CD4-positive, CD25-positive, alpha-beta regulatory T cell (primary cell): Measurements from ENCODE around the gene ADAM22. TPM values are rescaled to one million over a fixed set of nuclear protein-coding genes. Genes with fewer than 3 reads are reported as not detected.
"Not testable (repeated sequence)": the region's sequence is repeated elsewhere in the genome, so short reads cannot be mapped to it uniquely, and the experiment has no call there.

Source experiments
- ATAC-seq, 2 donors: fragments of 150-1000 bp; cut with Tn5 transposase; one replicate each; pipeline ENCODE4 v1.10.0; 2021; ENCODE audit warnings: low read depth in 2 of 2, moderate number of reproducible peaks in 2 of 2, moderate library complexity in 1 of 2
- DNase-seq, 3 donors: peaks; one replicate each; pipeline versions ENCODE4 v3.0.0 to v3.0.0-alpha.2; 2012 to 2022; ENCODE audit warnings: mixed read lengths in 1 of 3
- H3K27ac ChIP-seq: one replicate; pipeline ENCODE4 v1.7.0; 2013; ENCODE audit warnings: mild to moderate bottlenecking, low read length; ENCODE audit not compliant: insufficient read depth, poor library complexity, severe bottlenecking
- H3K27me3 ChIP-seq: one replicate; pipeline ENCODE4 v1.7.0; 2013; ENCODE audit warnings: low read length; ENCODE audit not compliant: control insufficient read depth, insufficient read depth
- H3K36me3 ChIP-seq: one replicate; pipeline ENCODE4 v1.7.0; 2013; ENCODE audit warnings: mild to moderate bottlenecking, low read length, moderate library complexity; ENCODE audit not compliant: control insufficient read depth, insufficient read depth
- H3K4me1 ChIP-seq: 2 replicates; pipeline ENCODE4 v1.7.0; 2013; ENCODE audit warnings: mild to moderate bottlenecking, low read length; ENCODE audit not compliant: insufficient read depth, control insufficient read depth, poor library complexity, severe bottlenecking
- H3K4me3 ChIP-seq: one replicate; pipeline ENCODE4 v1.7.0; 2013; ENCODE audit warnings: low read depth, mild to moderate bottlenecking, low read length, moderate library complexity
- H3K9me3 ChIP-seq, 2 experiments: 1 replicate in 1 of 2; 2 replicates in 1 of 2; pipeline ENCODE4 v1.7.0; 2013; ENCODE audit warnings: low read length in 2 of 2, mild to moderate bottlenecking in 1 of 2, moderate library complexity in 1 of 2; ENCODE audit not compliant: control insufficient read depth in 2 of 2
- H3K27ac Mint-ChIP-seq, 3 donors: one replicate each; pipeline ENCODE4 v1.8.0; 2020 to 2022; ENCODE audit warnings: mild to moderate bottlenecking in 3 of 3, mixed read lengths in 3 of 3, moderate library complexity in 2 of 3
- H3K27me3 Mint-ChIP-seq: one replicate; pipeline ENCODE4 v1.8.0; 2022; ENCODE audit warnings: mild to moderate bottlenecking, mixed read lengths
- H3K36me3 Mint-ChIP-seq: one replicate; pipeline ENCODE4 v1.8.0; 2020; ENCODE audit warnings: mixed read lengths
- H3K4me1 Mint-ChIP-seq, 4 donors: one replicate each; pipeline ENCODE4 v1.8.0; 2020 to 2022; ENCODE audit warnings: mixed read lengths in 4 of 4, mild to moderate bottlenecking in 1 of 4
- H3K4me3 Mint-ChIP-seq, 4 donors: one replicate each; pipeline ENCODE4 v1.8.0; 2020 to 2022; ENCODE audit warnings: mild to moderate bottlenecking in 4 of 4, mixed read lengths in 4 of 4, moderate library complexity in 3 of 4
- H3K9me3 Mint-ChIP-seq, 7 donors: one replicate each; pipeline ENCODE4 v1.8.0; 2020 to 2022; ENCODE audit warnings: mixed read lengths in 7 of 7, mild to moderate bottlenecking in 3 of 7, moderate library complexity in 2 of 7
- polyA plus RNA-seq, 4 donors: library from polyadenylated mRNA; unstranded; fragments of 300-500 nt; fragmentation: Illumina TruSeq; gene quantifications; one replicate each; pipeline ENCODE4 v1.2.3, GENCODE V29; 2021
- total RNA-seq: library from RNA; stranded (reverse); gene quantifications from one replicate; pipeline ENCODE4 v1.2.3, GENCODE V29; 2022

ADAM22 gene, protein sequence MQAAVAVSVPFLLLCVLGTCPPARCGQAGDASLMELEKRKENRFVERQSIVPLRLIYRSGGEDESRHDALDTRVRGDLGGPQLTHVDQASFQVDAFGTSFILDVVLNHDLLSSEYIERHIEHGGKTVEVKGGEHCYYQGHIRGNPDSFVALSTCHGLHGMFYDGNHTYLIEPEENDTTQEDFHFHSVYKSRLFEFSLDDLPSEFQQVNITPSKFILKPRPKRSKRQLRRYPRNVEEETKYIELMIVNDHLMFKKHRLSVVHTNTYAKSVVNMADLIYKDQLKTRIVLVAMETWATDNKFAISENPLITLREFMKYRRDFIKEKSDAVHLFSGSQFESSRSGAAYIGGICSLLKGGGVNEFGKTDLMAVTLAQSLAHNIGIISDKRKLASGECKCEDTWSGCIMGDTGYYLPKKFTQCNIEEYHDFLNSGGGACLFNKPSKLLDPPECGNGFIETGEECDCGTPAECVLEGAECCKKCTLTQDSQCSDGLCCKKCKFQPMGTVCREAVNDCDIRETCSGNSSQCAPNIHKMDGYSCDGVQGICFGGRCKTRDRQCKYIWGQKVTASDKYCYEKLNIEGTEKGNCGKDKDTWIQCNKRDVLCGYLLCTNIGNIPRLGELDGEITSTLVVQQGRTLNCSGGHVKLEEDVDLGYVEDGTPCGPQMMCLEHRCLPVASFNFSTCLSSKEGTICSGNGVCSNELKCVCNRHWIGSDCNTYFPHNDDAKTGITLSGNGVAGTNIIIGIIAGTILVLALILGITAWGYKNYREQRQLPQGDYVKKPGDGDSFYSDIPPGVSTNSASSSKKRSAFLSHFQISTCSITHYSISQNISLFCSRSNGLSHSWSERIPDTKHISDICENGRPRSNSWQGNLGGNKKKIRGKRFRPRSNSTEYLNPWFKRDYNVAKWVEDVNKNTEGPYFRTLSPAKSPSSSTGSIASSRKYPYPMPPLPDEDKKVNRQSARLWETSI
- total RNA-seq (1.2 TPM), polyA plus RNA-seq (1 to 10 TPM in 1 of 4 donors, under 1 TPM in 2, not detected in 1; 0.21 to 1.5 (median 0.30) TPM)

- peaks cover 4 to 16% (median 12%) of the 10 kb centered on the region in 4 donors for H3K4me1 Mint-ChIP-seq
- H3K36me3 Mint-ChIP-seq, result peaks cover 10% of the 10 kb centered on the region
- Histone ChIP-seq H3K36me3 (no peaks in the 10 kb centered on the region), H3K27me3 (peaks cover 2% of the 10 kb centered on the region), H3K27ac (peak within 1 kb of the TSS; percentile 19), H3K9me3 (no peaks in the 10 kb centered on the region), H3K4me1 (peaks cover 14% of the 10 kb centered on the region), H3K4me3 (peak within 1 kb of the TSS; percentile 76)
- peaks cover 0 to 1% (median 0%) of the 10 kb centered on the region in 7 donors for H3K9me3 Mint-ChIP-seq
- H3K27ac Mint-ChIP-seq, result peak within 1 kb of the TSS in 2 of 3 donors; percentile 44 to 75
- H3K4me3 Mint-ChIP-seq, result peak within 1 kb of the TSS; percentile 81 to 96 (median 90)
- H3K27me3 Mint-ChIP-seq, result peaks cover 29% of the 10 kb centered on the region
- ATAC-seq, result peak; percentile 92 to 95
- DNase-seq, result peak; percentile 61 to 91 (median 77)
Measured at GRCh38 chr7:87933953-87934698, at the start of gene ADAM22. Gene ADAM22 (plus strand): TSS chr7:87934251. CDS start chr7:87934466, 215 bp downstream.

GRCh38 chr7:87885018-87885417 lies 49.0 kb upstream of the ADAM22 start:
- Histone ChIP-seq H3K9me3 (no peaks in the 10 kb centered on the region), H3K4me1 (peaks cover 9% of the 10 kb centered on the region), H3K36me3 (peaks cover 31% of the 10 kb centered on the region), H3K4me3 (no peak overlapping the region), H3K27me3 (no peaks in the 10 kb centered on the region), H3K27ac (peak overlapping the region; percentile 37)
- Mint-ChIP-seq H3K27ac (no peak overlapping the region), H3K36me3 (peaks cover 22% of the 10 kb centered on the region), H3K27me3 (no peaks in the 10 kb centered on the region), H3K4me3 (no peak overlapping the region), H3K4me1 (peaks cover 31 to 45% (median 33%) of the 10 kb centered on the region in 4 donors), H3K9me3 (no peaks in the 10 kb centered on the region)
- ATAC-seq (no peak), DNase-seq (no peak)

GRCh38 chr7:87886875-87887274 lies 47.2 kb upstream of the ADAM22 start:
- peaks cover 23 to 40% (median 26%) of the 10 kb centered on the region in 4 donors for H3K4me1 Mint-ChIP-seq
- H3K4me1 ChIP-seq, result peaks cover 8% of the 10 kb centered on the region

GRCh38 chr7:87895363-87895762 lies 38.7 kb upstream of the ADAM22 start:
- ATAC-seq (no peak), DNase-seq (no peak)
- peak overlapping the region in 2 of 3 donors; percentile 28 to 68 for H3K27ac Mint-ChIP-seq
- H3K4me3 ChIP-seq, result no peak overlapping the region
- no peaks in the 10 kb centered on the region for H3K27me3 Mint-ChIP-seq
- no peaks in the 10 kb centered on the region for H3K9me3 Mint-ChIP-seq
- peaks cover 9 to 32% (median 18%) of the 10 kb centered on the region in 4 donors for H3K4me1 Mint-ChIP-seq
- no peak overlapping the region for H3K27ac ChIP-seq
- peaks cover 54% of the 10 kb centered on the region for H3K36me3 ChIP-seq
- no peaks in the 10 kb centered on the region for H3K27me3 ChIP-seq
- no peaks in the 10 kb centered on the region for H3K4me1 ChIP-seq
- H3K4me3 Mint-ChIP-seq, result no peak overlapping the region
- H3K36me3 Mint-ChIP-seq, result peaks cover 37% of the 10 kb centered on the region
- H3K9me3 ChIP-seq, result no peaks in the 10 kb centered on the region

More at GRCh38 chr7:87886875-87887274, 47.2 kb upstream of the ADAM22 start:
- H3K27ac Mint-ChIP-seq, result no peak overlapping the region
- no peak overlapping the region for H3K27ac ChIP-seq
- no peaks in the 10 kb centered on the region for H3K9me3 Mint-ChIP-seq
- H3K4me3 Mint-ChIP-seq, result no peak overlapping the region
- no peaks in the 10 kb centered on the region for H3K27me3 ChIP-seq
- H3K9me3 ChIP-seq, result no peaks in the 10 kb centered on the region
- ATAC-seq, result no peak
- peaks cover 22% of the 10 kb centered on the region for H3K36me3 Mint-ChIP-seq
- no peaks in the 10 kb centered on the region for H3K27me3 Mint-ChIP-seq
- DNase-seq, result peak in 2 of 3 donors; percentile 49 to 55
- H3K4me3 ChIP-seq, result no peak overlapping the region
- H3K36me3 ChIP-seq, result peaks cover 35% of the 10 kb centered on the region

- Histone ChIP-seq H3K27ac (no peak overlapping the region), H3K36me3 (peaks cover 75% of the 10 kb centered on the region), H3K4me3 (no peak overlapping the region), H3K4me1 (no peaks in the 10 kb centered on the region), H3K27me3 (no peaks in the 10 kb centered on the region), H3K9me3 (no peaks in the 10 kb centered on the region)
- Mint-ChIP-seq H3K9me3 (no peaks in the 10 kb centered on the region), H3K4me1 (peaks cover 6 to 27% (median 11%) of the 10 kb centered on the region in 4 donors), H3K27ac (no peak overlapping the region), H3K27me3 (no peaks in the 10 kb centered on the region), H3K4me3 (peak overlapping the region in 1 of 4 donors; percentile 65), H3K36me3 (peaks cover 45% of the 10 kb centered on the region)
- ATAC-seq (no peak), DNase-seq (no peak)
Measured at GRCh38 chr7:87899255-87899654, 34.8 kb upstream of the ADAM22 start.

DNA sequence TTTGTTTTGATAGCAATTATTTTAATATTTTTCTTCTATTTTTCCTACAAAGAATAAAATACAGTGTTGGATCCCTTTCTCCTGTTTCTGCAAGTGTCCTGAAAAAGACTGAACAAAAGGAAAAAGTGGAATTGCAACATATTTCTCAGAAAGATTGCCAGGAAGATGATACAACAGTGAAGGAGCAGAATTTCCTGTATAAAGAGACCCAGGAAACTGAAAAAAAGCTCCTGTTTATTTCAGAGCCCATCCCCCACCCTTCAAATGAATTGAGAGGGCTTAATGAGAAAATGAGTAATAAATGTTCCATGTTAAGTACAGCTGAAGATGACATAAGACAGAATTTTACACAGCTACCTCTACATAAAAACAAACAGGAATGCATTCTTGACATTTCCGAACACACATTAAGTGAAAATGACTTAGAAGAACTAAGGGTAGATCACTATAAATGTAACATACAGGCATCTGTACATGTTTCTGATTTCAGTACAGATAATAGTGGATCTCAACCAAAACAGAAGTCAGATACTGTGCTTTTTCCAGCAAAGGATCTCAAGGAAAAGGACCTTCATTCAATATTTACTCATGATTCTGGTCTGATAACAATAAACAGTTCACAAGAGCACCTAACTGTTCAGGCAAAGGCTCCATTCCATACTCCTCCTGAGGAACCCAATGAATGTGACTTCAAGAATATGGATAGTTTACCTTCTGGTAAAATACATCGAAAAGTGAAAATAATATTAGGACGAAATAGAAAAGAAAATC lies 26.7 kb upstream of the ADAM22 start:
- H3K4me1 Mint-ChIP-seq, result not testable (repeated sequence)
- H3K27ac Mint-ChIP-seq, result peak overlapping the region in 2 of 3 donors; percentile 11 to 74

More for the DNA sequence above, 26.7 kb upstream of the ADAM22 start:
- not testable (repeated sequence) for H3K9me3 Mint-ChIP-seq, H3K9me3 ChIP-seq, H3K27me3 ChIP-seq, H3K4me3 ChIP-seq, H3K4me3 Mint-ChIP-seq, H3K4me1 ChIP-seq, H3K27me3 Mint-ChIP-seq, H3K27ac ChIP-seq, DNase-seq, ATAC-seq
- peaks cover 18% of the 10 kb centered on the region for H3K36me3 Mint-ChIP-seq
- H3K36me3 ChIP-seq, result peaks cover 28% of the 10 kb centered on the region
